Measurements from ENCODE around the gene MIOX. TPM values are rescaled to one million over a fixed set of nuclear protein-coding genes. Genes with fewer than 3 reads are reported as not detected.
A peak's percentile ranks its signal among the peaks of the same experiment; 100 is the strongest.

MIOX gene
- total and polyA plus RNA-seq, 2 experiments from 2014 or later = not detected

DNA sequence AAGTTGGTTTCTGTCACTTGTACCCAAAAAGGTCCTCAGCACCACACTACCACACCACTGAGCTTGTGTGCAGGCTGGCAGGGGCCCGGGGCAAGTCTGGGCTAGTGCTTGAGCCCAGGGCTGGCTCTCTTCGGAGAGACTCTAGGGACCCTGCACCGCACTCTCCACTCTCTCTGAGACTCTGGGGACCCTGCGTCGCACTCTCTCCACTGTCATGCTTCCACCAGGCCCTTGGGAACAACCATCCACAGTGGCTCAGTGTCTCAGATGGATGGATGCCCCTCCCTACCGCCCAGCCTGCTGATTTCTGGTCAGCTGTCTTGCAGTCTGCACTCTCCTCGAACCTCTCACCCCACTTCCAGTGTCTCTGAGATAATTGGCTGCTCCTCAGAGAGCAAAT is 9.8 kb upstream of the MIOX start:
- Mint-ChIP-seq H3K9me3 (no peaks in the 10 kb centered on the region; the same call in 2 of the 3 replicates), H3K4me3 (no peak overlapping the region; the same call in 2 of the 3 replicates), H3K27me3 (ENCODE audit: insufficient read depth, low read depth, poor library complexity) (peaks cover 46% of the 10 kb centered on the region), H3K36me3 (ENCODE audit: low read depth) (no peaks in the 10 kb centered on the region), H3K4me1 (peaks cover 25% of the 10 kb centered on the region), H3K27ac (no peak overlapping the region)
- H3K9me2 ChIP-seq (ENCODE audit: insufficient read depth) = no peaks in the 10 kb centered on the region
- H3F3A ChIP-seq (replicated peaks; ENCODE audit: low read depth) = no peaks in the 10 kb centered on the region
- peaks cover 21% of the 10 kb centered on the region for H4K20me1 ChIP-seq (replicated peaks; ENCODE audit: insufficient read depth)
- no peak overlapping the region for H3K4me2 ChIP-seq
- ATAC-seq = no peak
- no peak overlapping the region for H3K4me3 ChIP-seq
- TF ChIP-seq, protein P1, sequence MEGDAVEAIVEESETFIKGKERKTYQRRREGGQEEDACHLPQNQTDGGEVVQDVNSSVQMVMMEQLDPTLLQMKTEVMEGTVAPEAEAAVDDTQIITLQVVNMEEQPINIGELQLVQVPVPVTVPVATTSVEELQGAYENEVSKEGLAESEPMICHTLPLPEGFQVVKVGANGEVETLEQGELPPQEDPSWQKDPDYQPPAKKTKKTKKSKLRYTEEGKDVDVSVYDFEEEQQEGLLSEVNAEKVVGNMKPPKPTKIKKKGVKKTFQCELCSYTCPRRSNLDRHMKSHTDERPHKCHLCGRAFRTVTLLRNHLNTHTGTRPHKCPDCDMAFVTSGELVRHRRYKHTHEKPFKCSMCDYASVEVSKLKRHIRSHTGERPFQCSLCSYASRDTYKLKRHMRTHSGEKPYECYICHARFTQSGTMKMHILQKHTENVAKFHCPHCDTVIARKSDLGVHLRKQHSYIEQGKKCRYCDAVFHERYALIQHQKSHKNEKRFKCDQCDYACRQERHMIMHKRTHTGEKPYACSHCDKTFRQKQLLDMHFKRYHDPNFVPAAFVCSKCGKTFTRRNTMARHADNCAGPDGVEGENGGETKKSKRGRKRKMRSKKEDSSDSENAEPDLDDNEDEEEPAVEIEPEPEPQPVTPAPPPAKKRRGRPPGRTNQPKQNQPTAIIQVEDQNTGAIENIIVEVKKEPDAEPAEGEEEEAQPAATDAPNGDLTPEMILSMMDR (conservative IDR thresholded peaks at IDR 0.05; ENCODE audit: low read depth in 2 of 2) = no peak
- TF ChIP-seq CREB1 (CRISPR knock-in tag; IDR thresholded peaks at IDR 0.05; ENCODE audit: low read depth) = no peak
- TF ChIP-seq EZH2phosphoT487 (IDR thresholded peaks at IDR 0.05; ENCODE audit: unreplicated experiment) = no peak
- TF ChIP-seq JUNB (IDR thresholded peaks at IDR 0.05; ENCODE audit: unreplicated experiment) = no peak
- no peak for TF ChIP-seq NANOG (IDR thresholded peaks at IDR 0.05; ENCODE audit: borderline replicate concordance)
- TF ChIP-seq ZNF114 (CRISPR knock-in tag; IDR thresholded peaks at IDR 0.05) = no peak
- H3K36me3 ChIP-seq (ENCODE audit: insufficient read depth) = no peaks in the 10 kb centered on the region
- H3K79me2 ChIP-seq (replicated peaks; ENCODE audit: insufficient read depth) = peaks cover 23% of the 10 kb centered on the region
- H3K27me3 ChIP-seq (ENCODE audit: insufficient read depth) = peaks cover 23% of the 10 kb centered on the region
- H2AFZ ChIP-seq = 0 out of 2 replicates have a peak overlapping the region, but pooled peaks have one; percentile 14
- no peak for DNase-seq (ENCODE audit: low spot score)
- no peak overlapping the region for H3K27ac ChIP-seq (ENCODE audit: low read depth)
- peaks cover 11% of the 10 kb centered on the region for H3K4me1 ChIP-seq (ENCODE audit: insufficient read depth)

- peaks cover 44% of the 10 kb centered on the region for H3K27me3 Mint-ChIP-seq (ENCODE audit: insufficient read depth, low read depth, poor library complexity)
- Histone ChIP-seq H3K4me2 (no peak overlapping the region), H3K9me2 (ENCODE audit: insufficient read depth) (no peaks in the 10 kb centered on the region), H3K4me3 (no peak overlapping the region), H3K79me2 (replicated peaks; ENCODE audit: insufficient read depth) (peaks cover 13% of the 10 kb centered on the region), H3K27ac (ENCODE audit: low read depth) (no peak overlapping the region), H3K36me3 (ENCODE audit: insufficient read depth) (no peaks in the 10 kb centered on the region), H3F3A (replicated peaks; ENCODE audit: low read depth) (no peaks in the 10 kb centered on the region), H4K20me1 (replicated peaks; ENCODE audit: insufficient read depth) (peaks cover 13% of the 10 kb centered on the region), H3K4me1 (ENCODE audit: insufficient read depth) (peaks cover 11% of the 10 kb centered on the region), H2AFZ (no peak overlapping the region), H3K27me3 (ENCODE audit: insufficient read depth) (peaks cover 23% of the 10 kb centered on the region)
- H3K9me3 Mint-ChIP-seq = no peaks in the 10 kb centered on the region; the same call in 2 of the 3 replicates
- no peak overlapping the region for H3K27ac Mint-ChIP-seq
- H3K4me3 Mint-ChIP-seq = no peak overlapping the region
- DNase-seq (ENCODE audit: low spot score) (no peak), ATAC-seq (no peak)
- 0 out of 3 replicates have a peak, but pooled peaks cover under 1% of the 10 kb centered on the region for H3K36me3 Mint-ChIP-seq (ENCODE audit: low read depth)
- peaks cover 25% of the 10 kb centered on the region for H3K4me1 Mint-ChIP-seq
- TF ChIP-seq, protein P2, sequence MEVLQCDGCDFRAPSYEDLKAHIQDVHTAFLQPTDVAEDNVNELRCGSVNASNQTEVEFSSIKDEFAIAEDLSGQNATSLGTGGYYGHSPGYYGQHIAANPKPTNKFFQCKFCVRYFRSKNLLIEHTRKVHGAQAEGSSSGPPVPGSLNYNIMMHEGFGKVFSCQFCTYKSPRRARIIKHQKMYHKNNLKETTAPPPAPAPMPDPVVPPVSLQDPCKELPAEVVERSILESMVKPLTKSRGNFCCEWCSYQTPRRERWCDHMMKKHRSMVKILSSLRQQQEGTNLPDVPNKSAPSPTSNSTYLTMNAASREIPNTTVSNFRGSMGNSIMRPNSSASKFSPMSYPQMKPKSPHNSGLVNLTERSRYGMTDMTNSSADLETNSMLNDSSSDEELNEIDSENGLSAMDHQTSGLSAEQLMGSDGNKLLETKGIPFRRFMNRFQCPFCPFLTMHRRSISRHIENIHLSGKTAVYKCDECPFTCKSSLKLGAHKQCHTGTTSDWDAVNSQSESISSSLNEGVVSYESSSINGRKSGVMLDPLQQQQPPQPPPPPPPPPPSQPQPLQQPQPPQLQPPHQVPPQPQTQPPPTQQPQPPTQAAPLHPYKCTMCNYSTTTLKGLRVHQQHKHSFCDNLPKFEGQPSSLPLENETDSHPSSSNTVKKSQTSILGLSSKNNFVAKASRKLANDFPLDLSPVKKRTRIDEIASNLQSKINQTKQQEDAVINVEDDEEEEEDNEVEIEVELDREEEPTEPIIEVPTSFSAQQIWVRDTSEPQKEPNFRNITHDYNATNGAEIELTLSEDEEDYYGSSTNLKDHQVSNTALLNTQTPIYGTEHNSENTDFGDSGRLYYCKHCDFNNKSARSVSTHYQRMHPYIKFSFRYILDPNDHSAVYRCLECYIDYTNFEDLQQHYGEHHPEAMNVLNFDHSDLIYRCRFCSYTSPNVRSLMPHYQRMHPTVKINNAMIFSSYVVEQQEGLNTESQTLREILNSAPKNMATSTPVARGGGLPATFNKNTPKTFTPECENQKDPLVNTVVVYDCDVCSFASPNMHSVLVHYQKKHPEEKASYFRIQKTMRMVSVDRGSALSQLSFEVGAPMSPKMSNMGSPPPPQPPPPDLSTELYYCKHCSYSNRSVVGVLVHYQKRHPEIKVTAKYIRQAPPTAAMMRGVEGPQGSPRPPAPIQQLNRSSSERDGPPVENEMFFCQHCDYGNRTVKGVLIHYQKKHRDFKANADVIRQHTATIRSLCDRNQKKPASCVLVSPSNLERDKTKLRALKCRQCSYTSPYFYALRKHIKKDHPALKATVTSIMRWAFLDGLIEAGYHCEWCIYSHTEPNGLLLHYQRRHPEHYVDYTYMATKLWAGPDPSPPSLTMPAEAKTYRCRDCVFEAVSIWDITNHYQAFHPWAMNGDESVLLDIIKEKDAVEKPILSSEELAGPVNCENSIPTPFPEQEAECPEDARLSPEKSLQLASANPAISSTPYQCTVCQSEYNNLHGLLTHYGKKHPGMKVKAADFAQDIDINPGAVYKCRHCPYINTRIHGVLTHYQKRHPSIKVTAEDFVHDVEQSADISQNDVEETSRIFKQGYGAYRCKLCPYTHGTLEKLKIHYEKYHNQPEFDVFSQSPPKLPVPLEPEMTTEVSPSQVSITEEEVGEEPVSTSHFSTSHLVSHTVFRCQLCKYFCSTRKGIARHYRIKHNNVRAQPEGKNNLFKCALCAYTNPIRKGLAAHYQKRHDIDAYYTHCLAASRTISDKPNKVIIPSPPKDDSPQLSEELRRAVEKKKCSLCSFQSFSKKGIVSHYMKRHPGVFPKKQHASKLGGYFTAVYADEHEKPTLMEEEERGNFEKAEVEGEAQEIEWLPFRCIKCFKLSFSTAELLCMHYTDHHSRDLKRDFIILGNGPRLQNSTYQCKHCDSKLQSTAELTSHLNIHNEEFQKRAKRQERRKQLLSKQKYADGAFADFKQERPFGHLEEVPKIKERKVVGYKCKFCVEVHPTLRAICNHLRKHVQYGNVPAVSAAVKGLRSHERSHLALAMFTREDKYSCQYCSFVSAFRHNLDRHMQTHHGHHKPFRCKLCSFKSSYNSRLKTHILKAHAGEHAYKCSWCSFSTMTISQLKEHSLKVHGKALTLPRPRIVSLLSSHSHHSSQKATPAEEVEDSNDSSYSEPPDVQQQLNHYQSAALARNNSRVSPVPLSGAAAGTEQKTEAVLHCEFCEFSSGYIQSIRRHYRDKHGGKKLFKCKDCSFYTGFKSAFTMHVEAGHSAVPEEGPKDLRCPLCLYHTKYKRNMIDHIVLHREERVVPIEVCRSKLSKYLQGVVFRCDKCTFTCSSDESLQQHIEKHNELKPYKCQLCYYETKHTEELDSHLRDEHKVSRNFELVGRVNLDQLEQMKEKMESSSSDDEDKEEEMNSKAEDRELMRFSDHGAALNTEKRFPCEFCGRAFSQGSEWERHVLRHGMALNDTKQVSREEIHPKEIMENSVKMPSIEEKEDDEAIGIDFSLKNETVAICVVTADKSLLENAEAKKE (CRISPR knock-in tag; IDR thresholded peaks at IDR 0.05) = no peak
- TF ChIP-seq, protein P1 (conservative IDR thresholded peaks at IDR 0.05; ENCODE audit: low read depth in 2 of 2) = no peak
Observed at GRCh38 chr22:50477923-50478322, 8.7 kb upstream of the MIOX start.
